ENCODE measurements around the gene AKAP13. TPM values are rescaled to one million over a fixed set of nuclear protein-coding genes. Genes with fewer than 3 reads are reported as not detected.

Gene AKAP13
- total and polyA plus RNA-seq, 2 of the 8 experiments (the other 6 are each of a cell fraction or from before 2014, with no cell fraction given) = 14.0 to 46.2 TPM

DNA sequence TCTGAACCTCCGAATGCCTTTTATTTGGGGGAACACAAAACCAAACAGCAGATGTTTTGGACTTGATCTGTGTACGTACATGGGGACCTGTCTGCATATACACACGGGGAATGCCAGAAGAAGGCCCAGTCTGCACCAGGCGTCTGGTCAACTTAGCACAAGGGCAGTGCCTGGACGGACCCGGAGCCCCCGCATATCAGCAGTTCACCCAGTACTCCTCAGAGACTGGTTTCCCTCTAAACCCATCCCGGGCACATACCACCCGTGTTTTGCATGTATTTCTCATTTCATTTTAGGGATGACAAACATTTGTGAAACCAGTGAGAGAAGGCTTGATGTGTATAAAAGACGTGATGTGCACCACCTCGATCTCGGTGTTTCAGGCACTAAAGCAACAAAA is 364.6 kb downstream of the AKAP13 start (continued):
- TF ChIP-seq TAF1 (IDR thresholded peaks at IDR 0.05; ENCODE audit: low read depth, low read length) = no peak
- TF ChIP-seq RAD21 (IDR thresholded peaks at IDR 0.05 in 1 of 2, conservative IDR thresholded peaks at IDR 0.05 in 1 of 2; ENCODE audit: low read depth in 2 of 2, low read length in 2 of 2) = no peak
- TF ChIP-seq SIX5 (IDR thresholded peaks at IDR 0.05; ENCODE audit: low read depth, low read length) = no peak
- TF ChIP-seq, protein P1, sequence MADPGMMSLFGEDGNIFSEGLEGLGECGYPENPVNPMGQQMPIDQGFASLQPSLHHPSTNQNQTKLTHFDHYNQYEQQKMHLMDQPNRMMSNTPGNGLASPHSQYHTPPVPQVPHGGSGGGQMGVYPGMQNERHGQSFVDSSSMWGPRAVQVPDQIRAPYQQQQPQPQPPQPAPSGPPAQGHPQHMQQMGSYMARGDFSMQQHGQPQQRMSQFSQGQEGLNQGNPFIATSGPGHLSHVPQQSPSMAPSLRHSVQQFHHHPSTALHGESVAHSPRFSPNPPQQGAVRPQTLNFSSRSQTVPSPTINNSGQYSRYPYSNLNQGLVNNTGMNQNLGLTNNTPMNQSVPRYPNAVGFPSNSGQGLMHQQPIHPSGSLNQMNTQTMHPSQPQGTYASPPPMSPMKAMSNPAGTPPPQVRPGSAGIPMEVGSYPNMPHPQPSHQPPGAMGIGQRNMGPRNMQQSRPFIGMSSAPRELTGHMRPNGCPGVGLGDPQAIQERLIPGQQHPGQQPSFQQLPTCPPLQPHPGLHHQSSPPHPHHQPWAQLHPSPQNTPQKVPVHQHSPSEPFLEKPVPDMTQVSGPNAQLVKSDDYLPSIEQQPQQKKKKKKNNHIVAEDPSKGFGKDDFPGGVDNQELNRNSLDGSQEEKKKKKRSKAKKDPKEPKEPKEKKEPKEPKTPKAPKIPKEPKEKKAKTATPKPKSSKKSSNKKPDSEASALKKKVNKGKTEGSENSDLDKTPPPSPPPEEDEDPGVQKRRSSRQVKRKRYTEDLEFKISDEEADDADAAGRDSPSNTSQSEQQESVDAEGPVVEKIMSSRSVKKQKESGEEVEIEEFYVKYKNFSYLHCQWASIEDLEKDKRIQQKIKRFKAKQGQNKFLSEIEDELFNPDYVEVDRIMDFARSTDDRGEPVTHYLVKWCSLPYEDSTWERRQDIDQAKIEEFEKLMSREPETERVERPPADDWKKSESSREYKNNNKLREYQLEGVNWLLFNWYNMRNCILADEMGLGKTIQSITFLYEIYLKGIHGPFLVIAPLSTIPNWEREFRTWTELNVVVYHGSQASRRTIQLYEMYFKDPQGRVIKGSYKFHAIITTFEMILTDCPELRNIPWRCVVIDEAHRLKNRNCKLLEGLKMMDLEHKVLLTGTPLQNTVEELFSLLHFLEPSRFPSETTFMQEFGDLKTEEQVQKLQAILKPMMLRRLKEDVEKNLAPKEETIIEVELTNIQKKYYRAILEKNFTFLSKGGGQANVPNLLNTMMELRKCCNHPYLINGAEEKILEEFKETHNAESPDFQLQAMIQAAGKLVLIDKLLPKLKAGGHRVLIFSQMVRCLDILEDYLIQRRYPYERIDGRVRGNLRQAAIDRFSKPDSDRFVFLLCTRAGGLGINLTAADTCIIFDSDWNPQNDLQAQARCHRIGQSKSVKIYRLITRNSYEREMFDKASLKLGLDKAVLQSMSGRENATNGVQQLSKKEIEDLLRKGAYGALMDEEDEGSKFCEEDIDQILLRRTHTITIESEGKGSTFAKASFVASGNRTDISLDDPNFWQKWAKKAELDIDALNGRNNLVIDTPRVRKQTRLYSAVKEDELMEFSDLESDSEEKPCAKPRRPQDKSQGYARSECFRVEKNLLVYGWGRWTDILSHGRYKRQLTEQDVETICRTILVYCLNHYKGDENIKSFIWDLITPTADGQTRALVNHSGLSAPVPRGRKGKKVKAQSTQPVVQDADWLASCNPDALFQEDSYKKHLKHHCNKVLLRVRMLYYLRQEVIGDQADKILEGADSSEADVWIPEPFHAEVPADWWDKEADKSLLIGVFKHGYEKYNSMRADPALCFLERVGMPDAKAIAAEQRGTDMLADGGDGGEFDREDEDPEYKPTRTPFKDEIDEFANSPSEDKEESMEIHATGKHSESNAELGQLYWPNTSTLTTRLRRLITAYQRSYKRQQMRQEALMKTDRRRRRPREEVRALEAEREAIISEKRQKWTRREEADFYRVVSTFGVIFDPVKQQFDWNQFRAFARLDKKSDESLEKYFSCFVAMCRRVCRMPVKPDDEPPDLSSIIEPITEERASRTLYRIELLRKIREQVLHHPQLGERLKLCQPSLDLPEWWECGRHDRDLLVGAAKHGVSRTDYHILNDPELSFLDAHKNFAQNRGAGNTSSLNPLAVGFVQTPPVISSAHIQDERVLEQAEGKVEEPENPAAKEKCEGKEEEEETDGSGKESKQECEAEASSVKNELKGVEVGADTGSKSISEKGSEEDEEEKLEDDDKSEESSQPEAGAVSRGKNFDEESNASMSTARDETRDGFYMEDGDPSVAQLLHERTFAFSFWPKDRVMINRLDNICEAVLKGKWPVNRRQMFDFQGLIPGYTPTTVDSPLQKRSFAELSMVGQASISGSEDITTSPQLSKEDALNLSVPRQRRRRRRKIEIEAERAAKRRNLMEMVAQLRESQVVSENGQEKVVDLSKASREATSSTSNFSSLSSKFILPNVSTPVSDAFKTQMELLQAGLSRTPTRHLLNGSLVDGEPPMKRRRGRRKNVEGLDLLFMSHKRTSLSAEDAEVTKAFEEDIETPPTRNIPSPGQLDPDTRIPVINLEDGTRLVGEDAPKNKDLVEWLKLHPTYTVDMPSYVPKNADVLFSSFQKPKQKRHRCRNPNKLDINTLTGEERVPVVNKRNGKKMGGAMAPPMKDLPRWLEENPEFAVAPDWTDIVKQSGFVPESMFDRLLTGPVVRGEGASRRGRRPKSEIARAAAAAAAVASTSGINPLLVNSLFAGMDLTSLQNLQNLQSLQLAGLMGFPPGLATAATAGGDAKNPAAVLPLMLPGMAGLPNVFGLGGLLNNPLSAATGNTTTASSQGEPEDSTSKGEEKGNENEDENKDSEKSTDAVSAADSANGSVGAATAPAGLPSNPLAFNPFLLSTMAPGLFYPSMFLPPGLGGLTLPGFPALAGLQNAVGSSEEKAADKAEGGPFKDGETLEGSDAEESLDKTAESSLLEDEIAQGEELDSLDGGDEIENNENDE (IDR thresholded peaks at IDR 0.05; ENCODE audit: insufficient replicate concordance, low read length) = no peak

Data from H1 (cell line).